H1 (cell line): Measurements from ENCODE around the gene CCL25.

Source experiments
- GABPA ChIP-seq: IDR thresholded peaks from 2 replicates; pipeline ENCODE4 v1.6.1; 2011; ENCODE audit warnings: mild to moderate bottlenecking, low read length, moderate library complexity, borderline replicate concordance; ENCODE audit not compliant: insufficient read depth
- HDAC6 ChIP-seq: IDR thresholded peaks from one replicate; pipeline ENCODE4 v1.7.1; 2012; ENCODE audit warnings: low read depth, mild to moderate bottlenecking, inconsistent platforms, low read length, moderate library complexity
- SAP30 ChIP-seq: fragments of 300-600 bp; sonication (generic); IDR thresholded peaks from 2 replicates; pipeline ENCODE4 v1.7.1; 2012; ENCODE audit warnings: low read length, moderate library complexity, mild to moderate bottlenecking, inconsistent platforms; ENCODE audit not compliant: insufficient read depth, insufficient replicate concordance
- ZNF274 ChIP-seq: IDR thresholded peaks from 2 replicates; pipeline ENCODE4 v1.7.0; 2012; ENCODE audit warnings: low read length, borderline replicate concordance; ENCODE audit errors: extremely low read depth

DNA sequence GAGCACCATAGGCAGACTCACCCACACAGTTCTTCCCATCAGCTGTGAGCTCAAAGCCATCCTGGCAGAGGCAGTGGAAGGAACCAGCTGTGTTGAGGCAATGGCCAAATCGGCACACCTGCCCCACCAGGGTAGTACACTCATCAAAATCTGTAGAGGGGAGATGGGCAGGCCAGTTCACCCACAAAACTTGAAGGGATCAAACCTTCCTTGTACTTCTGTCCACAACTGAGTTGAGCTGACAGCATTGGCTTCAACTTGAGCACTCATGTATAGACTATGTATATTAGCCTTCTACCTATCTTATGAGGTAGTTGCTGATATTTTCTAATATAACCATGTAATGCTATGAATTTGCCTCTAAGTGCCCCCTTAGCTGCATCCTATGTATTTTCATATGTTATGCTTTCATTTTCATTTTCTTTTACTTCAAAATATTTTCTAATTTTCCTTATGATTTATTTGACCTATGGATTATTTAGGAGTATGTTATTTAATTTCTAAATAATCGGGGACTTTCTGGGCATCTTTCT lies 42.9 kb downstream of the CCL25 start:
- TF ChIP-seq GABPA = no peak
- TF ChIP-seq ZNF274 = no peak
- no peak for TF ChIP-seq HDAC6
- TF ChIP-seq SAP30 = no peak
